PC-3 (cell line): ENCODE measurements around the gene MAGEA11. TPM values are rescaled to one million over a fixed set of nuclear protein-coding genes. Genes with fewer than 3 reads are reported as not detected.

ENCODE experiments used
- ATAC-seq: fragments of 200-7000 bp; cut with Tn5 transposase; 2 replicates; pipeline ENCODE4 v1.9.1; 2020; ENCODE audit warnings: mild to moderate bottlenecking, moderate library complexity
- BruUV-seq: library from RNA; stranded (reverse); fragments of 400-500 nt; replicated peaks from 2 replicates; lab custom pipeline; 2021; lab: Mats Ljungman, UMichigan
- CTCF ChIA-PET: fragments of 300-600 bp; sonication (Branson Sonifier 250); formaldehyde crosslinking; loops from one replicate; lab custom pipeline; 2022; ENCODE audit warnings: antibody characterized with exemption; lab: Charles Lee
- POLR2A ChIA-PET: fragments of 300-600 bp; sonication (Branson Sonifier 250); formaldehyde crosslinking; loops from one replicate; lab custom pipeline; 2022; ENCODE audit warnings: antibody characterized with exemption; ENCODE audit not compliant: unreplicated experiment; lab: Charles Lee
- DNase-seq: peaks from one replicate; pipeline ENCODE4 v3.0.0-alpha.2; 2015
- H2AFZ ChIP-seq: fragments of 300-600 bp; sonication (generic); 2 replicates; pipeline ENCODE4 v1.6.0; 2016; ENCODE audit warnings: antibody characterized with exemption, low read length
- H3F3A ChIP-seq: fragments of 300-600 bp; sonication (generic); one replicate; pipeline ENCODE4 v1.6.0; 2017; ENCODE audit warnings: antibody characterized with exemption, low read length, control low read depth, mild to moderate bottlenecking; ENCODE audit not compliant: unreplicated experiment
- H3K27ac ChIP-seq: fragments of 300-600 bp; sonication (generic); 2 replicates; pipeline ENCODE4 v1.5.1; 2016; ENCODE audit warnings: mild to moderate bottlenecking, low read length
- H3K27me3 ChIP-seq: fragments of 300-600 bp; sonication (generic); 2 replicates; pipeline ENCODE4 v1.6.1; 2016; ENCODE audit warnings: low read length, mixed read lengths
- H3K36me3 ChIP-seq: fragments of 300-600 bp; sonication (generic); 2 replicates; pipeline ENCODE4 v1.6.1; 2016; ENCODE audit warnings: low read depth, mixed run types, low read length, mixed read lengths
- H3K4me1 ChIP-seq: fragments of 300-600 bp; sonication (generic); 2 replicates; pipeline ENCODE4 v1.5.1; 2016; ENCODE audit warnings: low read length; ENCODE audit not compliant: insufficient read depth
- H3K4me2 ChIP-seq: fragments of 300-600 bp; sonication (generic); 2 replicates; pipeline ENCODE4 v1.6.0; 2016; ENCODE audit warnings: low read length
- H3K4me3 ChIP-seq: fragments of 300-600 bp; sonication (generic); 2 replicates; pipeline ENCODE4 v1.5.1; 2016; ENCODE audit warnings: mild to moderate bottlenecking, low read length, mixed read lengths
- H3K79me2 ChIP-seq: fragments of 300-600 bp; sonication (generic); 2 replicates; pipeline ENCODE4 v1.6.1; 2017; ENCODE audit warnings: low read length, mixed read lengths
- H3K9ac ChIP-seq: fragments of 300-600 bp; sonication (generic); 2 replicates; pipeline ENCODE4 v1.6.0; 2016; ENCODE audit warnings: mild to moderate bottlenecking, low read length
- H3K9me2 ChIP-seq: fragments of 300-600 bp; sonication (generic); replicated peaks from 2 replicates; pipeline ENCODE4 v1.6.1; 2016; ENCODE audit warnings: mixed run types, low read length, mixed read lengths
- H3K9me3 ChIP-seq: fragments of 300-600 bp; sonication (generic); 2 replicates; pipeline ENCODE4 v1.6.1; 2016; ENCODE audit warnings: low read length, mixed read lengths
- H4K20me1 ChIP-seq: fragments of 300-600 bp; sonication (generic); 2 replicates; pipeline ENCODE4 v1.6.1; 2016; ENCODE audit warnings: low read length, mixed read lengths
- EZH2 ChIP-seq: fragments of 300-600 bp; sonication (generic); IDR thresholded peaks from one replicate; pipeline ENCODE4 v1.6.1; 2017; ENCODE audit warnings: antibody characterized with exemption, mild to moderate bottlenecking, low read length; ENCODE audit not compliant: unreplicated experiment
- EZH2phosphoT487 ChIP-seq: fragments of 300-600 bp; sonication (generic); IDR thresholded peaks from 2 replicates; pipeline ENCODE4 v1.6.1; 2018; ENCODE audit warnings: mild to moderate bottlenecking, antibody characterized with exemption, low read length, borderline replicate concordance
- intact Hi-C: fragments of 100-400 bp; cut with micrococcal nuclease; formaldehyde crosslinking; loops from 2 replicates; pipeline ENCODE4 v1.9.0; 2023
- total RNA-seq: library from RNA; depleted of rRNA; stranded (reverse); fragments of >200 nt; gene quantifications from 2 replicates; pipeline ENCODE4 v1.2.3, GENCODE V29; 2014
- TF ChIP-seq, protein P1 (sequence below): fragments of 300-600 bp; sonication (generic); conservative IDR thresholded peaks from 2 replicates; pipeline ENCODE4 v1.5.1; 2017; ENCODE audit warnings: antibody characterized with exemption, low read depth, mild to moderate bottlenecking, low read length

Gene MAGEA11
- total RNA-seq, 1 experiment from 2014 or later, result not detected

DNA sequence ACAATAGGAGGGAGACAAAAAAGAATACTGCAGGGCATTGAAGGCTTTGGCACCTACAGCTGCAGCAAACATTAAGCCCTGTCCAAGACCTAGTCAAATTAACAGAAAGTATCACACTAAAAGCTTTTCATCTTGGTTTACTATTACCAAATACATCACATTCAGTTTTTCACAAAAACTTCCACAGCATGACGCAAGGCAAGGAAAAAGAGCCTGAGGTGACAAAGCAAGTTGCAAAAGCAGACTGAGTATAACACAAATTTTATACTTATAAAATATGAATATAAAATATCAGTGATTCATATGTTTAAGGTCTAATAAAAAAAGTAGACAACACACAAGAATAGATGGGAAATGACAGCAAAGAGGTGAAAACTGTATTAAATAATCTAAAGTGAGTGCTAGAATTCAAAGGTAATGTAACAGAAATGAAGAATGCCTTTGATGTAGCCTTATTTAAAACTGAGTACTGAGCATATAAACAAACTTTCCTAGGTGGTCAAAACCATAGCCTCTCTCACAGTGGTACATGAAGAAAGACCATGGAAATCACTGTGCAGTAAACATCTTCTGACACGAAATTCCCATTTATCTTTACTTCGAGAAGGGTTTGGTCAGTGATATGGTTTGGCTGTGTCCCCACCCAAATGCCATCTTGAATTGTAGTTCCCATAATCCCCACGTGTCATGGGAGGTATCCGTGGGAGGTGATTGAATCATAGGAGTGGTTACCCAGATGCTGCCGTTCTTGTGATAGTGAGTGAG lies 27.7 kb upstream of the MAGEA11 start:
- TF ChIP-seq EZH2 (no peak), EZH2phosphoT487 (no peak)
- TF ChIP-seq, protein P1, sequence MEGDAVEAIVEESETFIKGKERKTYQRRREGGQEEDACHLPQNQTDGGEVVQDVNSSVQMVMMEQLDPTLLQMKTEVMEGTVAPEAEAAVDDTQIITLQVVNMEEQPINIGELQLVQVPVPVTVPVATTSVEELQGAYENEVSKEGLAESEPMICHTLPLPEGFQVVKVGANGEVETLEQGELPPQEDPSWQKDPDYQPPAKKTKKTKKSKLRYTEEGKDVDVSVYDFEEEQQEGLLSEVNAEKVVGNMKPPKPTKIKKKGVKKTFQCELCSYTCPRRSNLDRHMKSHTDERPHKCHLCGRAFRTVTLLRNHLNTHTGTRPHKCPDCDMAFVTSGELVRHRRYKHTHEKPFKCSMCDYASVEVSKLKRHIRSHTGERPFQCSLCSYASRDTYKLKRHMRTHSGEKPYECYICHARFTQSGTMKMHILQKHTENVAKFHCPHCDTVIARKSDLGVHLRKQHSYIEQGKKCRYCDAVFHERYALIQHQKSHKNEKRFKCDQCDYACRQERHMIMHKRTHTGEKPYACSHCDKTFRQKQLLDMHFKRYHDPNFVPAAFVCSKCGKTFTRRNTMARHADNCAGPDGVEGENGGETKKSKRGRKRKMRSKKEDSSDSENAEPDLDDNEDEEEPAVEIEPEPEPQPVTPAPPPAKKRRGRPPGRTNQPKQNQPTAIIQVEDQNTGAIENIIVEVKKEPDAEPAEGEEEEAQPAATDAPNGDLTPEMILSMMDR, result no peak
- Histone ChIP-seq H3K4me1 (no peaks in the 10 kb centered on the region), H3K9me2 (no peaks in the 10 kb centered on the region), H3K27me3 (no peaks in the 10 kb centered on the region), H3F3A (no peaks in the 10 kb centered on the region), H3K9me3 (no peaks in the 10 kb centered on the region), H3K79me2 (no peaks in the 10 kb centered on the region), H2AFZ (no peak overlapping the region), H3K4me2 (no peak overlapping the region), H4K20me1 (no peaks in the 10 kb centered on the region), H3K9ac (no peak overlapping the region), H3K4me3 (no peak overlapping the region), H3K27ac (no peak overlapping the region), H3K36me3 (no peaks in the 10 kb centered on the region)
- ATAC-seq (no peak), DNase-seq (no peak)
- intact Hi-C loops, result no loop called here
- no TSS peak for BruUV-seq
- ChIA-PET CTCF (no interaction called here), POLR2A (no interaction called here)

DNA sequence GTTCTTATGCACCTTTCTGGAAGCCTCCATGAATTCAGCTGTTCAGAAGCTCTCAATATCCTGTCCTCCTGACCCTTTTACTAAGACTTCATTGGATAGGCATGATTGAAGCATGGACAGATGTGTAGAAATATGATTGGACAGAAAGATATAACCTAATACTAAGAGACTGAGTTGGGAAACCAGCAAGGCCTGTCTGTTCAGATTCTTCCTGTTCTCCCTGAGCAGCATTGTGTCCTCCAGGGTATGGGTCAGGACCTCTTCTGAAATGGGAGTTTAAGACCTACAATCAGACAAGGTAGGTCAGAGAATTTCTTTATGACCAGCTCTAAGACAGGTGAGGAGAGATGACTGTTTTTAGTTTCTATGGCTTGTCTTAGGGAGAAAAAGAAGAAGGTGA lies 23.9 kb upstream of the MAGEA11 start:
- no peaks in the 10 kb centered on the region for H3F3A ChIP-seq
- BruUV-seq, result no TSS peak
- TF ChIP-seq, protein P1, result no peak
- TF ChIP-seq EZH2 (no peak), EZH2phosphoT487 (no peak)
- no peaks in the 10 kb centered on the region for H4K20me1 ChIP-seq
- H3K9ac ChIP-seq, result no peak overlapping the region
- no peaks in the 10 kb centered on the region for H3K4me1 ChIP-seq
- no peaks in the 10 kb centered on the region for H3K9me2 ChIP-seq
- no peak overlapping the region for H3K4me2 ChIP-seq
- no peaks in the 10 kb centered on the region for H3K36me3 ChIP-seq
- ATAC-seq, result no peak
- H3K27ac ChIP-seq, result no peak overlapping the region
- H3K27me3 ChIP-seq, result 0 out of 2 replicates have a peak, but pooled peaks cover 3% of the 10 kb centered on the region
- H3K79me2 ChIP-seq, result no peaks in the 10 kb centered on the region
- intact Hi-C loops, result no loop called here
- ChIA-PET POLR2A (no interaction called here), CTCF (no interaction called here)
- no peak overlapping the region for H3K4me3 ChIP-seq
- H3K9me3 ChIP-seq, result no peaks in the 10 kb centered on the region
- no peak for DNase-seq
- H2AFZ ChIP-seq, result no peak overlapping the region

- Histone ChIP-seq H3K9me3 (no peaks in the 10 kb centered on the region), H3K36me3 (no peaks in the 10 kb centered on the region), H3K27me3 (0 out of 2 replicates have a peak, but pooled peaks cover 3% of the 10 kb centered on the region), H4K20me1 (no peaks in the 10 kb centered on the region), H3K4me3 (no peak overlapping the region), H3K4me2 (no peak overlapping the region), H2AFZ (no peak overlapping the region), H3F3A (no peaks in the 10 kb centered on the region), H3K79me2 (no peaks in the 10 kb centered on the region), H3K4me1 (no peaks in the 10 kb centered on the region), H3K9ac (no peak overlapping the region), H3K9me2 (no peaks in the 10 kb centered on the region), H3K27ac (no peak overlapping the region)
- ChIA-PET CTCF (no interaction called here), POLR2A (no interaction called here)
- no peak for ATAC-seq
- BruUV-seq, result no TSS peak
- no peak for DNase-seq
- intact Hi-C loops, result no loop called here
- TF ChIP-seq EZH2 (no peak), EZH2phosphoT487 (no peak)
- TF ChIP-seq, protein P1, result no peak
Measured at GRCh38 chrX:149688552-149688951, 23.3 kb upstream of the MAGEA11 start.
